ENCODE results near the gene RALGAPB.
"Not testable (repeated sequence)": the region's sequence is repeated elsewhere in the genome, so short reads cannot be mapped to it uniquely, and the experiment has no call there.

Gene RALGAPB

GRCh38 chr20:38447931-38448675 lies 24.5 kb upstream of the RALGAPB start:
- no peak for DNase-seq

GRCh38 chr20:38449046-38449445 lies 23.6 kb upstream of the RALGAPB start:
- no peak for DNase-seq

GRCh38 chr20:38450412-38450975 lies 22.1 kb upstream of the RALGAPB start:
- no peak for DNase-seq

GRCh38 chr20:38452880-38453624 lies 19.6 kb upstream of the RALGAPB start:
- no peak for DNase-seq

DNA sequence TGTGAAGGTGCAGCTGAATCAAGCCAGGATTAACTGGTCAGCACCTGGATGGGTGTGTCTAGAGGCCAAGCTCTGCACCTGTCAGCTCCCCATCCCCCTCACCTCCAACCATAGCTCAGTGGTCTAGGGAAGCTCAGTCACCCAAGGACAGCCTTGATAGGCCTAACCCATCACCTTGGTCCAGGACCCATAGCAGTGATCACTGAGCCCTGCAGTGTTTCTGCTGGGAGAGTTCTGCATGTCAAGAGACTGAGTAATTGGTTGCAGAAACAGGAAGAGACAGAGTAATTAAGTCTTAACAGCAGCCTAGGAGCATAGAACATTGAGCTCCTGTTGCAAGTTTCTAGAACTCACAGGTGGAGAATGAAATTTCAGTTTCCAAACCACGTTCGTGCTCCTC lies 18.7 kb upstream of the RALGAPB start:
- DNase-seq: no peak

GRCh38 chr20:38454556-38455473 lies 17.8 kb upstream of the RALGAPB start:
- DNase-seq: no peak

GRCh38 chr20:38458314-38458713 lies 14.3 kb upstream of the RALGAPB start:
- DNase-seq: no peak

- DNase-seq: no peak
Observed at GRCh38 chr20:38460040-38460623, 12.5 kb upstream of the RALGAPB start.

GRCh38 chr20:38460631-38461030 lies 12.0 kb upstream of the RALGAPB start:
- not testable (repeated sequence) for DNase-seq

DNA sequence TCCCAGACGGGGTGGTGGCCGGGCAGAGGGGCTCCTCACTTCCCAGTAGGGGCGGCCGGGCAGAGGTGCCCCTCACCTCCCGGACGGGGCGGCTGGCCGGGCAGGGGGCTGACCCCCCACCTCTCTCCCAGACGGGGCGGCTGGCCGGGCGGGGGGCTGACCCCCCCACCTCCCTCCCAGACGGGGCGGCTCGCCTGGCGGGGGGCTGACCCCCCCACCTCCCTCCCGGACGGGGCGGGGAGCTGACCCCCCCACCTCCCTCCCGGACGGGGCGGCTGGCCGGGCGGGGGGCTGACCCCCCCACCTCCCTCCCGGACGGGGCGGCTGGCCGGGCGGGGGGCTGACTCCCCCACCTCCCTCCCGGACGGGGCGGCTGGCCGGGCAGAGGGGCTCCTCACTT lies 11.5 kb upstream of the RALGAPB start:
- not testable (repeated sequence) for DNase-seq

GRCh38 chr20:38461569-38461968 lies 11.1 kb upstream of the RALGAPB start:
- DNase-seq: not testable (repeated sequence)

DNA sequence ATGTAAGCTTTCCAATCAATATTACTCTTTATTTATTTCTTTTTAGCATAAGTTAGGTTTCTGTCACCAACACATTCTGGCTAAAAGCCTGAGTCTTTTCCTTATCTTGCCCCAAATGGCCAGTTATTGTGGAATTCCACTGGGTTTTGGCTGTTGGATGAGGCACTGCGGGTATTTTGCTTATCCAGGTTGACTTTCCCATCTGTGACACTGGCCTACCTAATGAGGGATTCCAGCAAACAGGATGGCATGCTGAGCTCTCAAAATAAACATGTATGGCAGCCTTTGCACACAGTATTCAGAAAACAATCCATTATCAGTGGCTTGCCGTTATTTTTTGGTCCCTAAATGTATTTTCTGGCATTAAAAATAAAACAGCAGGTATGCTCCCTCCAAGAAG lies 6.5 kb upstream of the RALGAPB start:
- no peak for DNase-seq

- DNase-seq: no peak
Observed at GRCh38 chr20:38466983-38467382, 5.7 kb upstream of the RALGAPB start.

DNA sequence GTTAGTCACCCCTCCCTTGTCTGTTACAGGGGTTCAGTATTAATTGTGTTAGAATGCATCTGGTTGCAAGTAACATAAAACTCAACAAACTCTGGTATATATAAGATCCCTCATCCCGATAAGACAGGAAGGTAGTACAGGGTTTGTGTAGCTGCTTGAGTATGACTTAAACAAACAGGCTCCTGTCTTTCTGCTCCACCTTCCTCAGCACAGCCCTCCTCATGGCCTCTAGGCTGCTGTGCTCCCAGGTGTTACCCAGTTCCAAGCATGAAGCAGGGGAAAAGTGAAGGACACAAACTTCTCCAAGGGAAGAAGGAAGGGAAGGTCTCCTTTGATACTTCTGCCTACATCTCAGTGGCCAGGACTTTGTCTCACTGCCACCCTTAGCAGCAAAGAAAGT lies 1.4 kb upstream of the RALGAPB start:
- DNase-seq: no peak

DNA sequence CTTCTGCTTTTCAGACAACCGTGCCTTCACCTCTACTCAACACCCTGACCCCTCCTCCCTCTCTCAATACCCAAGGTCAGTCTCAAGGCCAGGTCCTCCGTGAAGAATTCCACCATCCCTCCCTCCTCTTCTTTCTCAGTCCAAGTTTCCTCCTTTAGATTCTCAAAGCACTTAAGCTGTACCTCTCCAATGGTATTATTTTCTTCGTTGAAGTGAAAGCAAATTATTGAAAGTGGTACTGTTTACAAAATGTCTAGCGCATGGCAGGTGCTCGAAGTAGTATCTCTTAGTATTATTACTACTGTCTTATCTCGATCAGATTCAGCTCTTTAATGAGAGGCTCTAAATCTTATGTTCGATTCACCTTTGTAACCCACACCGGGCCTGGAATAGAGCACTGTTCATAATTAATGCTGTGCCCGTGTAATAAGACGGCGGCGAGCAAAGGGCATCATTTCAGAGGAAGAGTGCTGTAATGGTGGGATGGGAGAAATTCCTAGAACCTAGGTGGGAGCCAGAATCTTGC lies 593 bp upstream of the RALGAPB start:
- no peak for DNase-seq

GRCh38 chr20:38473367-38473795 lies 738 bp downstream of the RALGAPB start:
- DNase-seq: no peak

DNA sequence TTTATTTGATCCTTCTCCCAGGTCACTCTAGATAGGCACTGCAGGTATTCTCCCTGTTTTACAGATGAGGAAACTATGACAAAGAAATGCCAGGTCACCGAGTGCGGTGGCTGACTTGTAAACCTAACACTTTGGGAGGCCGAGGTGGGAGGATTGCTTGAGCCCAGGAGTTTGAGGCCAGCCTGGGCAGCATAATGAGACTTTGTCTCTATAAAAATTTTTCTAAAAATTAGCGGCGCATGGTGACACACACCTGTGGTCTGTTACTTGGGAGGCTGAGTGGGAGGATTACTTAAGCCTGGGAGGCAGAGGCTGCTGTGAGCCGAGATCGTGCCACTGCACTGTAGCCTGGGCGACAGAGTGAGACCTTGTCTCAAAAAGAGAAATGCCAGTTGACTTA lies 5.1 kb downstream of the RALGAPB start:
- DNase-seq: no peak

- no peak for DNase-seq
Observed at GRCh38 chr20:38479596-38479995, 7.0 kb downstream of the RALGAPB start.

DNA sequence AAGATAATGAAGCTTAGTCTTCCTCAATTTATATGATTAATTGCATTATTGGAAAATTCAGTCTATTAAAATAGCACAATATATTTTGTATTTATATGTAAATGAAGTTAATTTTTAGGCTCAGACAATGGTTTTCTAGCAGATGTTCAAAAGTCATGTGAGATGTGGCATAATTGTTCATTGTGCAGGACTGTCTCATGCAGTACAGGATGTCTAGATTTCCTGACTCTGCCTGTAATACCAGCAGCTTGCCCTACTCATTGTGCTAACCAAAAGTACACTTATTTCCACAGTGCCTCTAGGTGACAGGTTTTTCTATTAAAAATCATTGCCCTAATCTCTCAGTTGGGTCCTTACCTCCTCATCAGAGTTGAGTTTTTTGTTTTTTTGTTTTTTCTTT lies 12.4 kb downstream of the RALGAPB start:
- no peak for DNase-seq

GRCh38 chr20:38489181-38489580 lies 16.5 kb downstream of the RALGAPB start:
- DNase-seq: no peak

- no peak for DNase-seq
Observed at GRCh38 chr20:38497246-38497935, 24.7 kb downstream of the RALGAPB start.

GRCh38 chr20:38498909-38499308 lies 26.3 kb downstream of the RALGAPB start:
- no peak for DNase-seq

Measured in CD4-positive, alpha-beta T cell treated with Interferon gamma for 1 hour (primary cell).